GM12878 (cell line): ENCODE results near the gene KIDINS220. TPM values are rescaled to one million over a fixed set of nuclear protein-coding genes. Genes with fewer than 3 reads are reported as not detected.

ENCODE experiments used
- ATAC-seq: fragments of 200-7000 bp; cut with Tn5 transposase; 3 replicates; pipeline ENCODE4 v1.9.1; 2020; ENCODE audit warnings: mild to moderate bottlenecking, moderate library complexity
- BruUV-seq: library from RNA; stranded (reverse); fragments of 400-500 nt; replicated peaks from 2 replicates; lab custom pipeline; 2021; lab: Mats Ljungman, UMichigan
- CTCF ChIA-PET: fragments of 300-600 bp; sonication (Branson Sonifier 250); formaldehyde crosslinking; extraction: SDS; loops from one replicate; lab custom pipeline; 2021; ENCODE audit warnings: inconsistent platforms; lab: Yijun Ruan, JAX
- POLR2A ChIA-PET: fragments of 350-600 bp; formaldehyde crosslinking; extraction: SDS; loops from one replicate; lab custom pipeline; 2021; ENCODE audit warnings: inconsistent platforms; lab: Charles Lee
- RAD21 ChIA-PET: fragments of 300-600 bp; sonication (Branson Sonifier 250); formaldehyde crosslinking; loops from one replicate; lab custom pipeline; 2023; ENCODE audit warnings: antibody characterized with exemption; ENCODE audit not compliant: unreplicated experiment; lab: Charles Lee
- SMC1A ChIA-PET: fragments of 300-600 bp; sonication (Branson Sonifier 250); formaldehyde crosslinking; loops from one replicate; lab custom pipeline; 2023; ENCODE audit not compliant: unreplicated experiment, uncharacterized antibody; lab: Charles Lee
- DNase-seq: peaks from one replicate; pipeline ENCODE4 v3.0.0-alpha.2; 2011; ENCODE audit warnings: low read depth, low spot score
- FAIRE-seq: peaks from 3 replicates; lab custom pipeline; 2011; peaks lifted over from hg19 to GRCh38; lab: Jason Lieb, UNC
- H2AFZ ChIP-seq: 2 replicates; pipeline ENCODE4 v1.6.0; 2011; ENCODE audit warnings: low read depth, low read length, control low read depth; ENCODE audit not compliant: control insufficient read depth
- H3K27ac ChIP-seq: 2 replicates; pipeline ENCODE4 v1.5.1; 2011; ENCODE audit warnings: control low read depth; ENCODE audit not compliant: control insufficient read depth, insufficient read depth
- H3K27me3 ChIP-seq, 2 experiments: replicated peaks in 1 of 2; 2 replicates each; pipeline versions ENCODE4 v1.6.0 to v1.6.1; 2011; ENCODE audit warnings: low read length in 1 of 2; ENCODE audit not compliant: control insufficient read depth in 2 of 2, insufficient read depth in 2 of 2
- H3K36me3 ChIP-seq, 2 experiments: 2 replicates each; pipeline ENCODE4 v1.5.1; 2011; ENCODE audit warnings: low read length in 1 of 2; ENCODE audit not compliant: control insufficient read depth in 2 of 2, insufficient read depth in 2 of 2
- H3K4me1 ChIP-seq: 2 replicates; pipeline ENCODE4 v1.6.1; 2011; ENCODE audit warnings: mild to moderate bottlenecking, low read length, moderate library complexity, mixed read lengths; ENCODE audit not compliant: control insufficient read depth, insufficient read depth
- H3K4me2 ChIP-seq: 2 replicates; pipeline ENCODE4 v1.6.0; 2011; ENCODE audit warnings: control low read depth; ENCODE audit not compliant: control insufficient read depth, insufficient read depth
- H3K4me3 ChIP-seq: fragments of 200-600 bp; sonication (generic); 2 replicates; pipeline ENCODE4 v1.5.1; 2016
- H3K79me2 ChIP-seq: 2 replicates; pipeline ENCODE4 v1.6.0; 2011; ENCODE audit warnings: low read length; ENCODE audit not compliant: control insufficient read depth, insufficient read depth
- H3K9ac ChIP-seq: 2 replicates; pipeline ENCODE4 v1.8.0; 2011; ENCODE audit warnings: low read length, control low read depth, mixed read lengths; ENCODE audit not compliant: control insufficient read depth, insufficient read depth
- H3K9me3 ChIP-seq: replicated peaks from 3 replicates; pipeline ENCODE4 v1.5.1; 2011; ENCODE audit warnings: mild to moderate bottlenecking, low read length; ENCODE audit not compliant: control insufficient read depth, insufficient read depth
- H4K20me1 ChIP-seq: 2 replicates; pipeline ENCODE4 v1.6.0; 2011; ENCODE audit not compliant: control insufficient read depth, insufficient read depth
- POLR2A ChIP-seq: IDR thresholded peaks from 2 replicates; pipeline ENCODE4 v1.6.1; 2011; ENCODE audit warnings: low read depth, mild to moderate bottlenecking, low read length
- RAD21 ChIP-seq: IDR thresholded peaks from 2 replicates; pipeline ENCODE4 v1.6.1; 2011; ENCODE audit warnings: mild to moderate bottlenecking, low read depth, low read length, moderate library complexity; ENCODE audit not compliant: insufficient read depth
- SMC3 ChIP-seq: IDR thresholded peaks from 2 replicates; pipeline ENCODE4 v1.6.1; 2011; ENCODE audit warnings: low read length, improper control_type of control experiment, borderline replicate concordance
- ZNF24 ChIP-seq: fragments of 450-650 bp; IDR thresholded peaks from 2 replicates; pipeline ENCODE4 v1.6.1; 2017; ENCODE audit warnings: antibody characterized with exemption, mild to moderate bottlenecking
- WGBS: methylation state at CpG from one replicate; pipeline ENCODE4 v1.1.6; 2016; ENCODE audit warnings: low lambda C conversion rate; ENCODE audit not compliant: insufficient replicate concordance, insufficient coverage; ENCODE audit errors: missing lambda C conversion rate; 5-methylcytosine and 5-hydroxymethylcytosine counted together
- in situ Hi-C: fragments of 300-500 bp; cut with MboI; formaldehyde crosslinking; loops from 9 replicates; pipeline ENCODE4 v1.14.3; 2018; ENCODE audit warnings: mixed read lengths
- intact Hi-C: fragments of 100-400 bp; cut with micrococcal nuclease; formaldehyde crosslinking; loops from one replicate; pipeline ENCODE4 v1.14.2; 2022; ENCODE audit not compliant: unreplicated experiment
- polyA plus RNA-seq, 11 experiments: library from polyadenylated mRNA; depleted of rRNA in 4 of 11; unstranded in 6 of 11; stranded (reverse) in 5 of 11; fragments of >200 nt; fragmentation: Nextera tagmentation in 4 of 11; fragmentation: Illumina TruSeq in 1 of 11; extraction: Ambion mirVana in 4 of 11; extraction: Trizol in 1 of 11; gene quantifications; 1 replicate in 1 of 11; 2 replicates in 10 of 11; pipeline versions ENCODE4 v1.2.1 to v1.2.3, GENCODE V29; 2011 to 2016; ENCODE audit warnings: inconsistent platforms in 2 of 11, missing spikeins in 2 of 11, low read depth in 1 of 11
- total RNA-seq, 4 experiments: library from RNA; depleted of rRNA in 3 of 4; stranded (reverse); fragments of >200 nt in 3 of 4; fragmentation: Illumina TruSeq in 1 of 4; extraction: Trizol in 1 of 4; gene quantifications; 2 replicates each; pipeline versions ENCODE4 v1.2.1 to v1.2.3, GENCODE V29; 2013 to 2021
- TF ChIP-seq, protein P1 (sequence below), 3 experiments: IDR thresholded peaks in 2 of 3; conservative IDR thresholded peaks in 1 of 3; 2 replicates each; pipeline ENCODE4 v1.5.1; 2011; ENCODE audit warnings: low read depth in 3 of 3, low read length in 3 of 3, mild to moderate bottlenecking in 3 of 3, control low read depth in 2 of 3, moderate library complexity in 2 of 3, inconsistent platforms in 1 of 3, mixed read lengths in 1 of 3; ENCODE audit not compliant: control insufficient read depth in 2 of 3, insufficient read depth in 1 of 3; ENCODE audit errors: extremely low read depth in 1 of 3

Gene KIDINS220
- total and polyA plus RNA-seq, 10 of the 15 experiments (the other 5 are each of a cell fraction or from before 2014, with no cell fraction given) = 6.0 to 31.2 (median 16.0) TPM

GRCh38 chr2:8761529-8762164 is 75.8 kb downstream of the KIDINS220 start:
- ChIA-PET POLR2A (no interaction called here), SMC1A (interaction anchor here (0.7 to 1.6 kb wide), 11 partner anchors 15 to 1709 kb away, joined by 3 to 6 read pairs (median 3); no protein-coding TSS in a partner anchor), RAD21 (interaction anchor here (0.7 to 2.7 kb wide), 8 partner anchors 42 to 1664 kb away, joined by 3 to 14 read pairs (median 4); partner anchors contain the start of gene ID2), CTCF (interaction anchor here (0.7 to 3.2 kb wide), 16 partner anchors 9 to 1665 kb away, joined by 3 to 22 read pairs (median 4); no protein-coding TSS in a partner anchor)
- Histone ChIP-seq H3K27me3 (no peaks in the 10 kb centered on the region), H3K9ac (no peak overlapping the region), H4K20me1 (no peaks in the 10 kb centered on the region), H3K9me3 (no peaks in the 10 kb centered on the region; the same call in 2 of the 3 replicates), H3K36me3 (no peaks in the 10 kb centered on the region; a peak in 1 of 4 replicates), H3K4me2 (no peak overlapping the region), H3K4me1 (no peaks in the 10 kb centered on the region), H2AFZ (no peak overlapping the region), H3K79me2 (no peaks in the 10 kb centered on the region), H3K27ac (no peak overlapping the region), H3K4me3 (no peak overlapping the region)
- FAIRE-seq (no peak), ATAC-seq (peak; percentile 65), DNase-seq (peak; percentile 35)
- in situ Hi-C loops (no loop called here), intact Hi-C loops (loop anchor here (1.0 to 5.0 kb wide), 7 partner anchors 69 to 1664 kb away; no protein-coding TSS in a partner anchor)
- BruUV-seq = no TSS peak
- WGBS = 96% methylated on average over 1 of the region's 1 CpG
- TF ChIP-seq POLR2A (no peak), SMC3 (peak; percentile 58; the same call in 1 of the 2 replicates), ZNF24 (peak; percentile 26; the same call in 1 of the 2 replicates), RAD21 (peak; percentile 67)
- TF ChIP-seq, protein P1, sequence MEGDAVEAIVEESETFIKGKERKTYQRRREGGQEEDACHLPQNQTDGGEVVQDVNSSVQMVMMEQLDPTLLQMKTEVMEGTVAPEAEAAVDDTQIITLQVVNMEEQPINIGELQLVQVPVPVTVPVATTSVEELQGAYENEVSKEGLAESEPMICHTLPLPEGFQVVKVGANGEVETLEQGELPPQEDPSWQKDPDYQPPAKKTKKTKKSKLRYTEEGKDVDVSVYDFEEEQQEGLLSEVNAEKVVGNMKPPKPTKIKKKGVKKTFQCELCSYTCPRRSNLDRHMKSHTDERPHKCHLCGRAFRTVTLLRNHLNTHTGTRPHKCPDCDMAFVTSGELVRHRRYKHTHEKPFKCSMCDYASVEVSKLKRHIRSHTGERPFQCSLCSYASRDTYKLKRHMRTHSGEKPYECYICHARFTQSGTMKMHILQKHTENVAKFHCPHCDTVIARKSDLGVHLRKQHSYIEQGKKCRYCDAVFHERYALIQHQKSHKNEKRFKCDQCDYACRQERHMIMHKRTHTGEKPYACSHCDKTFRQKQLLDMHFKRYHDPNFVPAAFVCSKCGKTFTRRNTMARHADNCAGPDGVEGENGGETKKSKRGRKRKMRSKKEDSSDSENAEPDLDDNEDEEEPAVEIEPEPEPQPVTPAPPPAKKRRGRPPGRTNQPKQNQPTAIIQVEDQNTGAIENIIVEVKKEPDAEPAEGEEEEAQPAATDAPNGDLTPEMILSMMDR (IDR thresholded peaks at IDR 0.05 in 2 of 3, conservative IDR thresholded peaks at IDR 0.05 in 1 of 3; ENCODE audit: control insufficient read depth in 2 of 3, extremely low read depth in 1 of 3, insufficient read depth in 1 of 3, low read depth in 3 of 3, low read length in 3 of 3) = peak; percentile 49 to 65 (median 56)
